HEK293 (cell line): ENCODE data around the gene BYSL.

Experiments used
- CTCF ChIA-PET: fragments of 350-600 bp; formaldehyde crosslinking; extraction: SDS; loops from one replicate; lab custom pipeline; 2021; ENCODE audit warnings: antibody characterized with exemption; lab: Yijun Ruan, JAX
- POLR2A ChIA-PET: fragments of 300-600 bp; formaldehyde crosslinking; extraction: SDS; loops from one replicate; lab custom pipeline; 2020; ENCODE audit warnings: antibody characterized with exemption, inconsistent platforms; lab: Yijun Ruan, JAX
- H3K27ac ChIP-seq: fragments of 200-500 bp; sonication (Bioruptor generic); 2 replicates; pipeline ENCODE4 v1.5.1; 2014; ENCODE audit warnings: low read depth, low read length, control low read depth, inconsistent platforms; ENCODE audit errors: extremely low read depth
- H3K36me3 ChIP-seq, 2 experiments: fragments of 200-500 bp in 1 of 2; sonication (Bioruptor generic) in 1 of 2; 1 replicate in 1 of 2; 2 replicates in 1 of 2; pipeline ENCODE4 v1.5.1; 2014 to 2017; ENCODE audit warnings: inconsistent platforms in 2 of 2, low read length in 2 of 2; ENCODE audit not compliant: control insufficient read depth in 2 of 2, insufficient read depth in 1 of 2
- H3K4me1 ChIP-seq: fragments of 200-500 bp; sonication (Bioruptor generic); 2 replicates; pipeline ENCODE4 v1.5.1; 2014; ENCODE audit warnings: mild to moderate bottlenecking, low read length, inconsistent platforms; ENCODE audit not compliant: control insufficient read depth, insufficient read depth
- H3K4me3 ChIP-seq: 2 replicates; pipeline ENCODE4 v1.5.1; 2011; ENCODE audit warnings: low read depth, mild to moderate bottlenecking, control low read depth, low read length, moderate library complexity
- H3K9me3 ChIP-seq: fragments of 200-500 bp; sonication (Bioruptor generic); 2 replicates; pipeline ENCODE4 v1.5.1; 2014; ENCODE audit warnings: low read depth, low read length, inconsistent platforms; ENCODE audit not compliant: control insufficient read depth, insufficient read depth
- GLI2 ChIP-seq: fragments of 450-650 bp; formaldehyde crosslinking; IDR thresholded peaks from 2 replicates; pipeline ENCODE4; 2017; ENCODE audit warnings: missing biosample characterization, missing genetic modification characterization, low read depth, borderline replicate concordance
- IKZF3 ChIP-seq: fragments of 450-650 bp; IDR thresholded peaks from 2 replicates; pipeline ENCODE4 v1.5.0; 2018; ENCODE audit warnings: missing biosample characterization, mild to moderate bottlenecking, missing genetic modification characterization, moderate library complexity
- KLF8 ChIP-seq: fragments of 450-650 bp; formaldehyde crosslinking; IDR thresholded peaks from 2 replicates; pipeline ENCODE4 v1.5.1; 2016; ENCODE audit warnings: missing biosample characterization, missing genetic modification characterization
- ZBTB17 ChIP-seq: fragments of 450-650 bp; formaldehyde crosslinking; IDR thresholded peaks from 2 replicates; pipeline ENCODE4 v1.5.1; 2016; ENCODE audit warnings: missing biosample characterization, missing genetic modification characterization
- ZFP3 ChIP-seq: fragments of 450-650 bp; formaldehyde crosslinking; IDR thresholded peaks from 2 replicates; pipeline ENCODE4 v1.5.1; 2016; ENCODE audit warnings: low read depth, missing biosample characterization, missing genetic modification characterization
- ZIC2 ChIP-seq: fragments of 450-650 bp; formaldehyde crosslinking; IDR thresholded peaks from 2 replicates; pipeline ENCODE4 v1.5.1; 2016; ENCODE audit warnings: missing biosample characterization, missing genetic modification characterization
- ZNF121 ChIP-seq: fragments of 450-650 bp; formaldehyde crosslinking; IDR thresholded peaks from 2 replicates; pipeline ENCODE4 v1.5.1; 2016; ENCODE audit warnings: missing biosample characterization, missing genetic modification characterization
- ZNF221 ChIP-seq: fragments of 450-650 bp; formaldehyde crosslinking; IDR thresholded peaks from 2 replicates; pipeline ENCODE4 v1.5.1; 2017; ENCODE audit warnings: missing biosample characterization, missing genetic modification characterization, borderline replicate concordance
- ZNF654 ChIP-seq: fragments of 450-650 bp; formaldehyde crosslinking; IDR thresholded peaks from 2 replicates; pipeline ENCODE4 v1.5.1; 2016; ENCODE audit warnings: low read depth, missing biosample characterization, missing genetic modification characterization
- ZNF660 ChIP-seq: fragments of 450-650 bp; IDR thresholded peaks from 2 replicates; pipeline ENCODE4 v1.5.1; 2018; ENCODE audit warnings: missing biosample characterization, mild to moderate bottlenecking, missing genetic modification characterization
- ZNF785 ChIP-seq: fragments of 450-650 bp; formaldehyde crosslinking; IDR thresholded peaks from 2 replicates; pipeline ENCODE4 v1.5.1; 2016; ENCODE audit warnings: missing biosample characterization, missing genetic modification characterization
- ZNF830 ChIP-seq: fragments of 450-650 bp; IDR thresholded peaks from 2 replicates; pipeline ENCODE4 v1.5.0; 2018; ENCODE audit warnings: missing biosample characterization, missing genetic modification characterization, low read depth, mild to moderate bottlenecking, moderate library complexity
- ZNF843 ChIP-seq: fragments of 450-650 bp; formaldehyde crosslinking; IDR thresholded peaks from 2 replicates; pipeline ENCODE4 v1.5.1; 2016; ENCODE audit warnings: missing biosample characterization, missing genetic modification characterization
- TF ChIP-seq, protein P1 (sequence below): fragments of 450-650 bp; formaldehyde crosslinking; IDR thresholded peaks from 2 replicates; pipeline ENCODE4 v1.5.1; 2016; ENCODE audit warnings: missing biosample characterization, missing genetic modification characterization
- TF ChIP-seq, protein P2 (sequence below): fragments of 450-650 bp; formaldehyde crosslinking; IDR thresholded peaks from 2 replicates; pipeline ENCODE4 v1.5.1; 2017; ENCODE audit warnings: missing biosample characterization, missing genetic modification characterization
- TF ChIP-seq, protein P3 (sequence below): fragments of 450-650 bp; formaldehyde crosslinking; IDR thresholded peaks from 2 replicates; pipeline ENCODE4 v1.5.1; 2016; ENCODE audit warnings: missing biosample characterization, missing genetic modification characterization
- TF ChIP-seq, protein P4 (sequence below): fragments of 450-650 bp; formaldehyde crosslinking; IDR thresholded peaks from 2 replicates; pipeline ENCODE4 v1.5.1; 2016; ENCODE audit warnings: missing biosample characterization, missing genetic modification characterization
- TF ChIP-seq, protein P5 (sequence below): fragments of 450-650 bp; formaldehyde crosslinking; IDR thresholded peaks from 2 replicates; pipeline ENCODE4 v1.5.1; 2016; ENCODE audit warnings: missing biosample characterization, missing genetic modification characterization
- TF ChIP-seq, protein P6 (sequence below): fragments of 450-650 bp; formaldehyde crosslinking; IDR thresholded peaks from 2 replicates; pipeline ENCODE4 v1.5.1; 2016; ENCODE audit warnings: missing biosample characterization, missing genetic modification characterization
- TF ChIP-seq, protein P7 (sequence below): fragments of 450-650 bp; formaldehyde crosslinking; IDR thresholded peaks from 2 replicates; pipeline ENCODE4 v1.5.1; 2016; ENCODE audit warnings: missing biosample characterization, missing genetic modification characterization

BYSL gene

DNA sequence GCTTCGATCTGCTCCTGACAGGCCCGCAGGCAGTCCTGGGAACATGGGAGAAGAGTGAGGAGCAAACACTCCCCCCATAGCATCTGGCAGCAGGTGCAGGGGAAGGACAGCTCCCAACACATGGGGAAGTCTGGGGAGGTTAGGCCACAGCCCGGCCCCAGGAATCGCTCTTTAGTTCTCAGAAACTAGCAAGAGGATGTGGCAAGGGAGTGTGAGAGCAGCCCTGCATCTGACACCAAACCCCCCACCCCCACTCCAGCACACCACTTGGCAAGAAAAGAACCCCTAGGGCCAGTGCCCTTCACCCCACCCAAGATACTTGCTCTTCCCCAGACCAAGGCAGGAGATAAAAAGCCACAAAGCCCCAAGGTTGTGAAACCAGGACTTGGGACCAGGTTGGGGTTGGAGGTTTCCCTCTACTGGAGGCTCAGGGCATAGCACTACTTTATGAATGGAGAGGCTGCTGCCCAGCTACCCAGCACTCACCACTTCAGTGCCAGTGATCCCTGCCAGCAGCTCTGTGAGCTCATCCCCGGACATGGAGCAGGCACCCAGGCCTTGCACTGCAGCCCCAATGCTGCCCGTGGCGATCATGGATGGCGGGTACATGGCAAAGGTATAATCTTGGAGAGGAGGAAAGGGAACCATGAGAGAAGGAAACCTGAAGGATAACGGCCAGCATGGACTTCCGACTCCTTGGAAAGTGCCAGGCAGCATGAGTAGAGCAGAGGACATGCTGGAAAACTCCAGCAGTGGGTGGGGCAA lies 15.0 kb downstream of the BYSL start:
- Histone ChIP-seq H3K36me3 (peaks cover 10 to 72% of the 10 kb centered on the region in 2 experiments), H3K9me3 (no peaks in the 10 kb centered on the region), H3K27ac (no peak overlapping the region), H3K4me3 (no peak overlapping the region), H3K4me1 (peaks cover 20% of the 10 kb centered on the region)
- CTCF ChIA-PET, result interaction anchor here (0.5 to 13.4 kb wide), 19 partner anchors 11 to 981 kb away, joined by 3 to 160 read pairs (median 3); partner anchors contain the start of genes BYSL, MED20 and TOMM6
- POLR2A ChIA-PET, result interaction anchor here (0.9 to 3.2 kb wide), 5 partner anchors 15 to 149 kb away, joined by 3 to 20 read pairs (median 3); partner anchors contain the start of genes BYSL, MED20 and TOMM6
- no peak for TF ChIP-seq ZNF121 (tag by site-specific recombination)
- TF ChIP-seq GLI2 (tag by site-specific recombination), result no peak
- TF ChIP-seq, protein P1, sequence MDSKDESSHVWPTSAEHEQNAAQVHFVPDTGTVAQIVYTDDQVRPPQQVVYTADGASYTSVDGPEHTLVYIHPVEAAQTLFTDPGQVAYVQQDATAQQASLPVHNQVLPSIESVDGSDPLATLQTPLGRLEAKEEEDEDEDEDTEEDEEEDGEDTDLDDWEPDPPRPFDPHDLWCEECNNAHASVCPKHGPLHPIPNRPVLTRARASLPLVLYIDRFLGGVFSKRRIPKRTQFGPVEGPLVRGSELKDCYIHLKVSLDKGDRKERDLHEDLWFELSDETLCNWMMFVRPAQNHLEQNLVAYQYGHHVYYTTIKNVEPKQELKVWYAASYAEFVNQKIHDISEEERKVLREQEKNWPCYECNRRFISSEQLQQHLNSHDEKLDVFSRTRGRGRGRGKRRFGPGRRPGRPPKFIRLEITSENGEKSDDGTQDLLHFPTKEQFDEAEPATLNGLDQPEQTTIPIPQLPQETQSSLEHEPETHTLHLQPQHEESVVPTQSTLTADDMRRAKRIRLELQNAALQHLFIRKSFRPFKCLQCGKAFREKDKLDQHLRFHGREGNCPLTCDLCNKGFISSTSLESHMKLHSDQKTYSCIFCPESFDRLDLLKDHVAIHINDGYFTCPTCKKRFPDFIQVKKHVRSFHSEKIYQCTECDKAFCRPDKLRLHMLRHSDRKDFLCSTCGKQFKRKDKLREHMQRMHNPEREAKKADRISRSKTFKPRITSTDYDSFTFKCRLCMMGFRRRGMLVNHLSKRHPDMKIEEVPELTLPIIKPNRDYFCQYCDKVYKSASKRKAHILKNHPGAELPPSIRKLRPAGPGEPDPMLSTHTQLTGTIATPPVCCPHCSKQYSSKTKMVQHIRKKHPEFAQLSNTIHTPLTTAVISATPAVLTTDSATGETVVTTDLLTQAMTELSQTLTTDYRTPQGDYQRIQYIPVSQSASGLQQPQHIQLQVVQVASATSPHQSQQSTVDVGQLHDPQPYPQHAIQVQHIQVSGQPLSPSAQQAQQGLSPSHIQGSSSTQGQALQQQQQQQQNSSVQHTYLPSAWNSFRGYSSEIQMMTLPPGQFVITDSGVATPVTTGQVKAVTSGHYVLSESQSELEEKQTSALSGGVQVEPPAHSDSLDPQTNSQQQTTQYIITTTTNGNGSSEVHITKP (tag by site-specific recombination), result peak; percentile 84
- no peak for TF ChIP-seq ZNF785 (tag by site-specific recombination)
- TF ChIP-seq ZNF843 (tag by site-specific recombination), result no peak
- peak; percentile 41; the same call in 1 of the 2 replicates for TF ChIP-seq ZNF660 (tag by site-specific recombination)
- TF ChIP-seq ZNF830 (tag by site-specific recombination), result no peak
- TF ChIP-seq, protein P2, sequence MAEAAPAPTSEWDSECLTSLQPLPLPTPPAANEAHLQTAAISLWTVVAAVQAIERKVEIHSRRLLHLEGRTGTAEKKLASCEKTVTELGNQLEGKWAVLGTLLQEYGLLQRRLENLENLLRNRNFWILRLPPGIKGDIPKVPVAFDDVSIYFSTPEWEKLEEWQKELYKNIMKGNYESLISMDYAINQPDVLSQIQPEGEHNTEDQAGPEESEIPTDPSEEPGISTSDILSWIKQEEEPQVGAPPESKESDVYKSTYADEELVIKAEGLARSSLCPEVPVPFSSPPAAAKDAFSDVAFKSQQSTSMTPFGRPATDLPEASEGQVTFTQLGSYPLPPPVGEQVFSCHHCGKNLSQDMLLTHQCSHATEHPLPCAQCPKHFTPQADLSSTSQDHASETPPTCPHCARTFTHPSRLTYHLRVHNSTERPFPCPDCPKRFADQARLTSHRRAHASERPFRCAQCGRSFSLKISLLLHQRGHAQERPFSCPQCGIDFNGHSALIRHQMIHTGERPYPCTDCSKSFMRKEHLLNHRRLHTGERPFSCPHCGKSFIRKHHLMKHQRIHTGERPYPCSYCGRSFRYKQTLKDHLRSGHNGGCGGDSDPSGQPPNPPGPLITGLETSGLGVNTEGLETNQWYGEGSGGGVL (tag by site-specific recombination), result 0 out of 2 replicates have a peak, but pooled peaks have one; percentile 9
- TF ChIP-seq, protein P3, sequence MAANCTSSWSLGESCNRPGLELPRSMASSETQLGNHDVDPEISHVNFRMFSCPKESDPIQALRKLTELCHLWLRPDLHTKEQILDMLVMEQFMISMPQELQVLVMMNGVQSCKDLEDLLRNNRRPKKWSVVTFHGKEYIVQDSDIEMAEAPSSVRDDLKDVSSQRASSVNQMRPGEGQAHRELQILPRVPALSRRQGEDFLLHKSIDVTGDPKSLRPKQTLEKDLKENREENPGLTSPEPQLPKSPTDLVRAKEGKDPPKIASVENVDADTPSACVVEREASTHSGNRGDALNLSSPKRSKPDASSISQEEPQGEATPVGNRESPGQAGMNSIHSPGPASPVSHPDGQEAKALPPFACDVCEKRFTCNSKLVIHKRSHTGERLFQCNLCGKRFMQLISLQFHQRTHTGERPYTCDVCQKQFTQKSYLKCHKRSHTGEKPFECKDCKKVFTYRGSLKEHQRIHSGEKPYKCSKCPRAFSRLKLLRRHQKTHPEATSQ (tag by site-specific recombination), result no peak
- TF ChIP-seq, protein P4, sequence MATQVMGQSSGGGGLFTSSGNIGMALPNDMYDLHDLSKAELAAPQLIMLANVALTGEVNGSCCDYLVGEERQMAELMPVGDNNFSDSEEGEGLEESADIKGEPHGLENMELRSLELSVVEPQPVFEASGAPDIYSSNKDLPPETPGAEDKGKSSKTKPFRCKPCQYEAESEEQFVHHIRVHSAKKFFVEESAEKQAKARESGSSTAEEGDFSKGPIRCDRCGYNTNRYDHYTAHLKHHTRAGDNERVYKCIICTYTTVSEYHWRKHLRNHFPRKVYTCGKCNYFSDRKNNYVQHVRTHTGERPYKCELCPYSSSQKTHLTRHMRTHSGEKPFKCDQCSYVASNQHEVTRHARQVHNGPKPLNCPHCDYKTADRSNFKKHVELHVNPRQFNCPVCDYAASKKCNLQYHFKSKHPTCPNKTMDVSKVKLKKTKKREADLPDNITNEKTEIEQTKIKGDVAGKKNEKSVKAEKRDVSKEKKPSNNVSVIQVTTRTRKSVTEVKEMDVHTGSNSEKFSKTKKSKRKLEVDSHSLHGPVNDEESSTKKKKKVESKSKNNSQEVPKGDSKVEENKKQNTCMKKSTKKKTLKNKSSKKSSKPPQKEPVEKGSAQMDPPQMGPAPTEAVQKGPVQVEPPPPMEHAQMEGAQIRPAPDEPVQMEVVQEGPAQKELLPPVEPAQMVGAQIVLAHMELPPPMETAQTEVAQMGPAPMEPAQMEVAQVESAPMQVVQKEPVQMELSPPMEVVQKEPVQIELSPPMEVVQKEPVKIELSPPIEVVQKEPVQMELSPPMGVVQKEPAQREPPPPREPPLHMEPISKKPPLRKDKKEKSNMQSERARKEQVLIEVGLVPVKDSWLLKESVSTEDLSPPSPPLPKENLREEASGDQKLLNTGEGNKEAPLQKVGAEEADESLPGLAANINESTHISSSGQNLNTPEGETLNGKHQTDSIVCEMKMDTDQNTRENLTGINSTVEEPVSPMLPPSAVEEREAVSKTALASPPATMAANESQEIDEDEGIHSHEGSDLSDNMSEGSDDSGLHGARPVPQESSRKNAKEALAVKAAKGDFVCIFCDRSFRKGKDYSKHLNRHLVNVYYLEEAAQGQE (tag by site-specific recombination), result peak; percentile 37; the same call in 1 of the 2 replicates
- TF ChIP-seq, protein P5, sequence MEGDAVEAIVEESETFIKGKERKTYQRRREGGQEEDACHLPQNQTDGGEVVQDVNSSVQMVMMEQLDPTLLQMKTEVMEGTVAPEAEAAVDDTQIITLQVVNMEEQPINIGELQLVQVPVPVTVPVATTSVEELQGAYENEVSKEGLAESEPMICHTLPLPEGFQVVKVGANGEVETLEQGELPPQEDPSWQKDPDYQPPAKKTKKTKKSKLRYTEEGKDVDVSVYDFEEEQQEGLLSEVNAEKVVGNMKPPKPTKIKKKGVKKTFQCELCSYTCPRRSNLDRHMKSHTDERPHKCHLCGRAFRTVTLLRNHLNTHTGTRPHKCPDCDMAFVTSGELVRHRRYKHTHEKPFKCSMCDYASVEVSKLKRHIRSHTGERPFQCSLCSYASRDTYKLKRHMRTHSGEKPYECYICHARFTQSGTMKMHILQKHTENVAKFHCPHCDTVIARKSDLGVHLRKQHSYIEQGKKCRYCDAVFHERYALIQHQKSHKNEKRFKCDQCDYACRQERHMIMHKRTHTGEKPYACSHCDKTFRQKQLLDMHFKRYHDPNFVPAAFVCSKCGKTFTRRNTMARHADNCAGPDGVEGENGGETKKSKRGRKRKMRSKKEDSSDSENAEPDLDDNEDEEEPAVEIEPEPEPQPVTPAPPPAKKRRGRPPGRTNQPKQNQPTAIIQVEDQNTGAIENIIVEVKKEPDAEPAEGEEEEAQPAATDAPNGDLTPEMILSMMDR (tag by site-specific recombination), result peak; percentile 56; the same call in 1 of the 2 replicates
- no peak for TF ChIP-seq ZIC2 (tag by site-specific recombination)
- TF ChIP-seq, protein P6, sequence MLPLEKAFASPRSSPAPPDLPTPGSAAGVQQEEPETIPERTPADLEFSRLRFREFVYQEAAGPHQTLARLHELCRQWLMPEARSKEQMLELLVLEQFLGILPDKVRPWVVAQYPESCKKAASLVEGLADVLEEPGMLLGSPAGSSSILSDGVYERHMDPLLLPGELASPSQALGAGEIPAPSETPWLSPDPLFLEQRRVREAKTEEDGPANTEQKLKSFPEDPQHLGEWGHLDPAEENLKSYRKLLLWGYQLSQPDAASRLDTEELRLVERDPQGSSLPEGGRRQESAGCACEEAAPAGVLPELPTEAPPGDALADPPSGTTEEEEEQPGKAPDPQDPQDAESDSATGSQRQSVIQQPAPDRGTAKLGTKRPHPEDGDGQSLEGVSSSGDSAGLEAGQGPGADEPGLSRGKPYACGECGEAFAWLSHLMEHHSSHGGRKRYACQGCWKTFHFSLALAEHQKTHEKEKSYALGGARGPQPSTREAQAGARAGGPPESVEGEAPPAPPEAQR (tag by site-specific recombination), result no peak
- TF ChIP-seq KLF8 (tag by site-specific recombination), result no peak
- peak; percentile 88 for TF ChIP-seq ZBTB17
- peak; percentile 15; the same call in 1 of the 2 replicates for TF ChIP-seq ZFP3 (tag by site-specific recombination)
- peak; percentile 45 for TF ChIP-seq ZNF654 (tag by site-specific recombination)
- TF ChIP-seq ZNF221, result no peak
- TF ChIP-seq, protein P7, sequence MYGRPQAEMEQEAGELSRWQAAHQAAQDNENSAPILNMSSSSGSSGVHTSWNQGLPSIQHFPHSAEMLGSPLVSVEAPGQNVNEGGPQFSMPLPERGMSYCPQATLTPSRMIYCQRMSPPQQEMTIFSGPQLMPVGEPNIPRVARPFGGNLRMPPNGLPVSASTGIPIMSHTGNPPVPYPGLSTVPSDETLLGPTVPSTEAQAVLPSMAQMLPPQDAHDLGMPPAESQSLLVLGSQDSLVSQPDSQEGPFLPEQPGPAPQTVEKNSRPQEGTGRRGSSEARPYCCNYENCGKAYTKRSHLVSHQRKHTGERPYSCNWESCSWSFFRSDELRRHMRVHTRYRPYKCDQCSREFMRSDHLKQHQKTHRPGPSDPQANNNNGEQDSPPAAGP (tag by site-specific recombination), result no peak
- 0 out of 2 replicates have a peak, but pooled peaks have one; percentile 12 for TF ChIP-seq IKZF3 (tag by site-specific recombination)
